GM19468 (cell line): ENCODE measurements around the gene AGBL3.

Source experiments
- ATAC-seq: cut with Tn5 transposase; IDR thresholded peaks from one replicate; pipeline ENCODE4 v1.9.1; 2021; ENCODE audit warnings: mild to moderate bottlenecking, moderate library complexity, moderate number of reproducible peaks; ENCODE audit not compliant: unreplicated experiment; ENCODE audit errors: extremely low read depth

AGBL3 gene

GRCh38 chr7:135181261-135181928, 195.1 kb downstream of the AGBL3 start:
- no peak for ATAC-seq

DNA sequence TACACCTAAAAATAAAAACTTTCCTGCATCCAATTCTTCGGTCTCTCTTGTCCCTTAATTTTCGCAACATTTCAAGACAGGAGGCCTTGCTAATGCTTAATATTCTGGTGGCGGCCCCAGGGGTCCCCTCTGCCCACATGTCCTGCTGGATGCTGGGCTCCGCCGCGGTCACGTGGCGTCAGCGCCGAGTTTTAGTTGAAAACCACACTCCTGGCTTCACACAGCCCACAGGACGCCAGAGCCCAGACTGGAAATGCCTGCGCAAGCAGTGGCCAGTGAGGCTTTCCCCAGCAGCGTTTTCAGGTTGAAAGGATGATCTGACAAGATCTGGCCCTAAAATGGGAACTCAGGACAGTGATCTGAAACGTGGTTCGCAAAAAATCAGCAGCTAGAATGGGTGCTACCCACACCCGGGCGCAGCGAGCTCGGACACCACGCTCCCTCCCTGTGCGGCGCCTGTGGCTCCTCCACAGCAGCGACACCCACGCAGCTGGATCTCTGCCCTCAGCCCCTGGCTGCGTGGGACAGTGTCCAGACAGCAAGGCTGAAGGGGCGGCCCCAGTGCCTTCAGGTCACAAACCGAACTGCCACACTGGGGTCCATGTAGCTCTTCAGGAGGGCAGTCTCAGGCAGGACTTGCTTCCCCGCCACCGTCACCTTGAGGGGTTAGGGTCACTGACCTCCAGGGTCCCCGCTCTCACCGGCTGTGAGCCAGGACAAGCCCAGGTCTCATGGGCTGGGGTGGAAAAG, 195.8 kb downstream of the AGBL3 start:
- no peak for ATAC-seq

DNA sequence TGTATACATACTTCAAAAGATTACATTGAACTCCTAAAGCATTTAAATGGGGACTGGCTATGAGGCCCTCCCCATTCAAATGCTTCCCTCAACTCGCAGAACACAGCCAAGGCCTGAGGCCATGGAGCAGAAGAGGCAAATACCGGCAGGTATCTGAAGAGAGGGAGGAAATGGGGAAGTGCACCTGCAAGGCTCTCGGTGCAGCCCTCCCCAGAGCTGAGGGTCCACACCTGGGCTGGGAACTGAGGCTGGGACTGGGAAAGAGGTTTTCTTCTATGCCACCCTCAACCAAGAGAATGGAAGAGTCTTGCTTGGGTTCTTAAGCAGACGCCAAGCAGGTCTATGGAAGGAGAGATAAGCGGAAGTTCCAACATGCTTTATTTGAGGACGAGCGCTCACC, 197.2 kb downstream of the AGBL3 start:
- ATAC-seq = no peak

- ATAC-seq = no peak
These were observed 198.0 kb downstream of the AGBL3 start for GRCh38 chr7:135184254-135184841.
